ENCODE results near the gene MED4. TPM values are rescaled to one million over a fixed set of nuclear protein-coding genes. Genes with fewer than 3 reads are reported as not detected.

Gene MED4
- total and polyA plus RNA-seq, 9 of the 15 experiments (the other 6 are each of a cell fraction or from before 2014, with no cell fraction given): 24.5 to 87.3 (median 58.3) TPM

GRCh38 chr13:48094781-48095502, at the start of gene MED4 (continued):
- TF ChIP-seq, protein P1, sequence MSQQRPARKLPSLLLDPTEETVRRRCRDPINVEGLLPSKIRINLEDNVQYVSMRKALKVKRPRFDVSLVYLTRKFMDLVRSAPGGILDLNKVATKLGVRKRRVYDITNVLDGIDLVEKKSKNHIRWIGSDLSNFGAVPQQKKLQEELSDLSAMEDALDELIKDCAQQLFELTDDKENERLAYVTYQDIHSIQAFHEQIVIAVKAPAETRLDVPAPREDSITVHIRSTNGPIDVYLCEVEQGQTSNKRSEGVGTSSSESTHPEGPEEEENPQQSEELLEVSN (IDR thresholded peaks at IDR 0.05; ENCODE audit: borderline replicate concordance in 1 of 2, extremely low read depth in 1 of 2, insufficient read depth in 1 of 2, insufficient read length in 1 of 2, low read depth in 1 of 2, low read length in 1 of 2, poor library complexity in 1 of 2, severe bottlenecking in 1 of 2): peak; percentile 45 to 91
- TF ChIP-seq ZNF318 (IDR thresholded peaks at IDR 0.05; ENCODE audit: borderline replicate concordance in 1 of 2, low read depth in 1 of 2) (no peak), POLR2G (IDR thresholded peaks at IDR 0.05; ENCODE audit: low read depth, low read length) (peak; percentile 95), MLX (CRISPR knock-in tag; conservative IDR thresholded peaks at IDR 0.05) (no peak), PPARD (CRISPR knock-in tag; IDR thresholded peaks at IDR 0.05) (no peak), SP1 (CRISPR knock-in tag; IDR thresholded peaks at IDR 0.05) (peak; percentile 70; the same call in 1 of the 2 replicates), ELF2 (CRISPR knock-in tag; IDR thresholded peaks at IDR 0.05) (peak; percentile 90), BRF1 (IDR thresholded peaks at IDR 0.05; ENCODE audit: borderline replicate concordance, extremely low read depth, insufficient read length) (no peak), XRCC5 (IDR thresholded peaks at IDR 0.05; ENCODE audit: low read depth, low read length) (peak; percentile 82), ZNF239 (CRISPR knock-in tag; IDR thresholded peaks at IDR 0.05) (no peak), TEAD4 (IDR thresholded peaks at IDR 0.05; ENCODE audit: low read length) (0 out of 2 replicates have a peak, but pooled peaks have one; percentile 18), TEAD4 (CRISPR knock-in tag; IDR thresholded peaks at IDR 0.05; ENCODE audit: borderline replicate concordance) (no peak)
- TF ChIP-seq, protein P2, sequence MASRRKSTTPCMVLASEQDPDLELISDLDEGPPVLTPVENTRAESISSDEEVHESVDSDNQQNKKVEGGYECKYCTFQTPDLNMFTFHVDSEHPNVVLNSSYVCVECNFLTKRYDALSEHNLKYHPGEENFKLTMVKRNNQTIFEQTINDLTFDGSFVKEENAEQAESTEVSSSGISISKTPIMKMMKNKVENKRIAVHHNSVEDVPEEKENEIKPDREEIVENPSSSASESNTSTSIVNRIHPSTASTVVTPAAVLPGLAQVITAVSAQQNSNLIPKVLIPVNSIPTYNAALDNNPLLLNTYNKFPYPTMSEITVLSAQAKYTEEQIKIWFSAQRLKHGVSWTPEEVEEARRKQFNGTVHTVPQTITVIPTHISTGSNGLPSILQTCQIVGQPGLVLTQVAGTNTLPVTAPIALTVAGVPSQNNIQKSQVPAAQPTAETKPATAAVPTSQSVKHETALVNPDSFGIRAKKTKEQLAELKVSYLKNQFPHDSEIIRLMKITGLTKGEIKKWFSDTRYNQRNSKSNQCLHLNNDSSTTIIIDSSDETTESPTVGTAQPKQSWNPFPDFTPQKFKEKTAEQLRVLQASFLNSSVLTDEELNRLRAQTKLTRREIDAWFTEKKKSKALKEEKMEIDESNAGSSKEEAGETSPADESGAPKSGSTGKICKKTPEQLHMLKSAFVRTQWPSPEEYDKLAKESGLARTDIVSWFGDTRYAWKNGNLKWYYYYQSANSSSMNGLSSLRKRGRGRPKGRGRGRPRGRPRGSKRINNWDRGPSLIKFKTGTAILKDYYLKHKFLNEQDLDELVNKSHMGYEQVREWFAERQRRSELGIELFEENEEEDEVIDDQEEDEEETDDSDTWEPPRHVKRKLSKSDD (conservative IDR thresholded peaks at IDR 0.05; ENCODE audit: low read length): peak; percentile 57; the same call in 1 of the 2 replicates
